ENCODE results near the gene KDM4F. TPM values are rescaled to one million over a fixed set of nuclear protein-coding genes. Genes with fewer than 3 reads are reported as not detected.

The KDM4F gene
- total RNA-seq, 4 donors from 2014 or later, result not detected

DNA sequence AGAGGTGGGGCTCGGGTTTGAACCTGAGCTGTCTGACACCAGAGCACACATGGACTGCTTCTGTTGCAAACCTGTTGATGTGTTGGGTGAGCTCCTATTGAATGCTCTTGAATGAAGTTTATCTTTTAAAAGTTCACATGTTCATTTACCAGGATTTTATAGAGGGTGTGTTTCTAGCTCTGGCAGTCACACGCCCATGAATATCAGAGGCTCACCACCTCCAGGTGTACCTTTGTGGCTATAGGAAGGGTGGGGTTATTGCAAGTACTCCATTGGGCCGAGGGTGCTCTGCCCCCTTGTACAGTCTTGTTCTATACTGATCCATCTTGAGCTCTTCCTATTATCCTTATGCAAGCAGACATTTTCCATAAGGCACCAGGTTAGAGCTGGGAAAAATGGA lies 49.6 kb downstream of the KDM4F start:
- DNase-seq (no peak), ATAC-seq (no peak)
- in situ Hi-C loops (cut with MboI; ENCODE audit: low sequenced_read_pairs in 4 of 4) (loop anchor here in 1 of 4 donors (25.0 kb wide), 1 partner anchor 337 kb away; the partner anchor contains the start of gene AMOTL1), intact Hi-C loops (cut with DNase I; ENCODE audit: low total_unique reads) (loop anchor here (10.0 kb wide), 1 partner anchor 334 kb away; the partner anchor contains the start of gene AMOTL1)
- Histone ChIP-seq H3K9me3 (no peaks in the 10 kb centered on the region), H3K27me3 (no peaks in the 10 kb centered on the region), H3K4me1 (peaks cover 49 to 71% of the 10 kb centered on the region in 2 donors), H3K4me3 (no peak overlapping the region), H3K27ac (peak overlapping the region in 3 of 4 donors; percentile 90 to 97 (median 94)), H3K36me3 (no peaks in the 10 kb centered on the region)
- no peak for TF ChIP-seq POLR2A (IDR thresholded peaks at IDR 0.05)
- no peak for TF ChIP-seq CTCF (IDR thresholded peaks at IDR 0.05 in 4 of 5, conservative IDR thresholded peaks at IDR 0.05 in 1 of 5)

- intact Hi-C loops (cut with DNase I; ENCODE audit: low total_unique reads) (loop anchor here (10.0 kb wide), 1 partner anchor 305 kb away; no protein-coding TSS in a partner anchor), in situ Hi-C loops (cut with MboI; ENCODE audit: low sequenced_read_pairs in 4 of 4) (no loop called here)
- no peak for TF ChIP-seq POLR2A (IDR thresholded peaks at IDR 0.05)
- TF ChIP-seq CTCF (IDR thresholded peaks at IDR 0.05 in 4 of 5, conservative IDR thresholded peaks at IDR 0.05 in 1 of 5), result no peak
- Histone ChIP-seq H3K4me1 (peaks cover 54 to 73% of the 10 kb centered on the region in 2 donors), H3K9me3 (no peaks in the 10 kb centered on the region), H3K27ac (peak overlapping the region; percentile 85 to 94 (median 90)), H3K27me3 (no peaks in the 10 kb centered on the region), H3K4me3 (no peak overlapping the region), H3K36me3 (no peaks in the 10 kb centered on the region)
- DNase-seq (no peak), ATAC-seq (no peak)
These were observed 51.0 kb downstream of the KDM4F start for GRCh38 chr11:95100191-95100648.

Other genes with a start within 250 kb of the KDM4F start
- gene CWC15, start 75.9 kb upstream of the KDM4F start, total RNA-seq, result 10 to 100 TPM; 53.9 to 69.5 (median 60.5) TPM
- gene KDM4D, start 75.7 kb upstream of the KDM4F start, total RNA-seq, result 1 to 10 TPM in 1 of 4 donors, under 1 TPM in 3; 0.12 to 1.5 (median 0.56) TPM
- not detected for gene KDM4E, start 24.2 kb upstream of the KDM4F start, total RNA-seq
- 10 to 100 TPM; 18.2 to 31.0 (median 21.5) TPM for gene SRSF8, start 17.5 kb downstream of the KDM4F start, total RNA-seq
- gene ENDOD1, start 40.4 kb downstream of the KDM4F start, total RNA-seq, result 10 to 100 TPM; 17.5 to 35.2 (median 27.6) TPM
- 10 to 100 TPM in 1 of 4 donors, 1 to 10 TPM in 3; 6.0 to 10.8 (median 7.8) TPM for gene SESN3, start 181.8 kb downstream of the KDM4F start, total RNA-seq